H9 (cell line): ENCODE measurements around the gene ECSCR. TPM values are rescaled to one million over a fixed set of nuclear protein-coding genes. Genes with fewer than 3 reads are reported as not detected.

Source experiments
- DNase-seq: peaks from one replicate; pipeline ENCODE4 v3.0.0-alpha.2; 2017
- H2AFZ ChIP-seq: one replicate; pipeline ENCODE4 v1.6.1; 2013; ENCODE audit warnings: mild to moderate bottlenecking, low read length, control low read depth, moderate library complexity
- H2AK5ac ChIP-seq: 2 replicates; pipeline ENCODE4 v1.6.1; 2013; ENCODE audit warnings: low read length, control low read depth, mixed read lengths; ENCODE audit not compliant: insufficient read length
- H2BK120ac ChIP-seq: one replicate; pipeline ENCODE4 v1.6.1; 2013; ENCODE audit warnings: low read depth, mild to moderate bottlenecking, low read length, control low read depth, inconsistent platforms; ENCODE audit not compliant: poor library complexity, severe bottlenecking
- H2BK12ac ChIP-seq: 2 replicates; pipeline ENCODE4 v1.6.1; 2013; ENCODE audit warnings: low read length, control low read depth, mixed read lengths, low read depth; ENCODE audit not compliant: insufficient read length
- H2BK15ac ChIP-seq: 2 replicates; pipeline ENCODE4 v1.6.1; 2013; ENCODE audit warnings: low read depth, low read length, control low read depth
- H2BK20ac ChIP-seq: one replicate; pipeline ENCODE4 v1.6.1; 2013; ENCODE audit warnings: low read depth, mild to moderate bottlenecking, low read length, control low read depth, inconsistent platforms; ENCODE audit not compliant: poor library complexity, severe bottlenecking
- H2BK5ac ChIP-seq: 2 replicates; pipeline ENCODE4 v1.6.1; 2013; ENCODE audit warnings: low read length, control low read depth, mixed read lengths; ENCODE audit not compliant: insufficient read length
- H3K14ac ChIP-seq: 2 replicates; pipeline ENCODE4 v1.6.1; 2013; ENCODE audit warnings: low read length, control low read depth; ENCODE audit not compliant: insufficient read depth
- H3K18ac ChIP-seq: 2 replicates; pipeline ENCODE4 v1.6.1; 2013; ENCODE audit warnings: low read depth, mild to moderate bottlenecking, mixed read lengths, low read length, control low read depth; ENCODE audit not compliant: insufficient read length
- H3K23ac ChIP-seq: 2 replicates; pipeline ENCODE4 v1.6.1; 2013; ENCODE audit warnings: low read length, control low read depth, mixed read lengths, low read depth; ENCODE audit not compliant: insufficient read length
- H3K23me2 ChIP-seq: 2 replicates; pipeline ENCODE4 v1.6.1; 2013; ENCODE audit warnings: low read depth, mild to moderate bottlenecking, mixed read lengths, low read length, control low read depth; ENCODE audit not compliant: insufficient read length, poor library complexity, severe bottlenecking
- H3K27ac ChIP-seq: 2 replicates; pipeline ENCODE4 v1.5.1; 2013; ENCODE audit warnings: low read length, control low read depth, mixed read lengths, low read depth; ENCODE audit not compliant: insufficient read length
- H3K27me3 ChIP-seq: 2 replicates; pipeline ENCODE4 v1.6.1; 2013; ENCODE audit warnings: low read length, control low read depth, inconsistent platforms; ENCODE audit not compliant: insufficient read depth
- H3K4ac ChIP-seq: 2 replicates; pipeline ENCODE4 v1.6.1; 2013; ENCODE audit warnings: low read depth, mild to moderate bottlenecking, control low read depth, inconsistent platforms, low read length, moderate library complexity
- H3K4me1 ChIP-seq: 2 replicates; pipeline ENCODE4 v1.6.1; 2013; ENCODE audit warnings: low read length, control low read depth, inconsistent platforms; ENCODE audit not compliant: insufficient read depth
- H3K4me2 ChIP-seq: 2 replicates; pipeline ENCODE4 v1.6.1; 2013; ENCODE audit warnings: low read length, control low read depth, mixed read lengths; ENCODE audit not compliant: insufficient read length, insufficient read depth
- H3K56ac ChIP-seq: 2 replicates; pipeline ENCODE4 v1.6.1; 2013; ENCODE audit warnings: low read depth, mild to moderate bottlenecking, mixed read lengths, low read length, control low read depth; ENCODE audit not compliant: insufficient read length
- H3K79me1 ChIP-seq: 2 replicates; pipeline ENCODE4 v1.6.1; 2013; ENCODE audit warnings: low read depth, mild to moderate bottlenecking, moderate library complexity, low read length, control low read depth, inconsistent platforms; ENCODE audit not compliant: insufficient read depth, poor library complexity, severe bottlenecking
- H3K79me2 ChIP-seq: 2 replicates; pipeline ENCODE4 v1.6.1; 2013; ENCODE audit warnings: low read length, control low read depth, inconsistent platforms; ENCODE audit not compliant: insufficient read depth
- H3K9ac ChIP-seq: 2 replicates; pipeline ENCODE4 v1.6.1; 2013; ENCODE audit warnings: low read length, control low read depth, mixed read lengths; ENCODE audit not compliant: insufficient read length; ENCODE audit errors: extremely low read depth
- H3K9me3 ChIP-seq: one replicate; pipeline ENCODE4 v1.6.1; 2013; ENCODE audit warnings: low read depth, low read length, inconsistent platforms; ENCODE audit not compliant: control insufficient read depth
- H3T11ph ChIP-seq: one replicate; pipeline ENCODE4 v1.6.1; 2013; ENCODE audit warnings: mild to moderate bottlenecking, low read length, control low read depth, inconsistent platforms
- H4K20me1 ChIP-seq: one replicate; pipeline ENCODE4 v1.6.1; 2013; ENCODE audit not compliant: control insufficient read depth, insufficient read length, insufficient read depth
- H4K5ac ChIP-seq: 2 replicates; pipeline ENCODE4 v1.6.1; 2013; ENCODE audit warnings: low read depth, mild to moderate bottlenecking, mixed read lengths, low read length, control low read depth; ENCODE audit not compliant: insufficient read length
- H4K8ac ChIP-seq: replicated peaks from 2 replicates; pipeline ENCODE4 v1.6.1; 2013; ENCODE audit warnings: low read length, control low read depth, mixed read lengths, low read depth; ENCODE audit not compliant: insufficient read length
- H4K91ac ChIP-seq: 2 replicates; pipeline ENCODE4 v1.6.1; 2013; ENCODE audit warnings: low read depth, mild to moderate bottlenecking, moderate library complexity, mixed read lengths, low read length, control low read depth; ENCODE audit not compliant: insufficient read length
- H3K27ac Mint-ChIP-seq, 3 experiments: 2 replicates in 2 of 3; 3 replicates in 1 of 3; pipeline ENCODE4 v1.8.0; 2020 to 2021; ENCODE audit warnings: mixed read lengths in 3 of 3, mild to moderate bottlenecking in 1 of 3, moderate library complexity in 1 of 3
- H3K27me3 Mint-ChIP-seq: 2 replicates; pipeline ENCODE4 v1.8.0; 2021; ENCODE audit warnings: low read depth, mild to moderate bottlenecking, moderate library complexity, mixed read lengths
- H3K36me3 Mint-ChIP-seq, 3 experiments: 2 replicates in 2 of 3; 3 replicates in 1 of 3; pipeline ENCODE4 v1.8.0; 2020 to 2021; ENCODE audit warnings: low read depth in 3 of 3, mixed read lengths in 3 of 3; ENCODE audit not compliant: insufficient read depth in 1 of 3
- H3K4me1 Mint-ChIP-seq, 2 experiments: 2 replicates each; pipeline ENCODE4 v1.8.0; 2020; ENCODE audit warnings: mixed read lengths in 2 of 2
- H3K4me3 Mint-ChIP-seq, 2 experiments: 2 replicates in 1 of 2; 3 replicates in 1 of 2; pipeline ENCODE4 v1.8.0; 2020 to 2021; ENCODE audit warnings: mild to moderate bottlenecking in 2 of 2, mixed read lengths in 2 of 2, moderate library complexity in 1 of 2
- H3K9me3 Mint-ChIP-seq, 2 experiments: 2 replicates in 1 of 2; 3 replicates in 1 of 2; pipeline ENCODE4 v1.8.0; 2020; ENCODE audit warnings: mild to moderate bottlenecking in 2 of 2, mixed read lengths in 2 of 2, moderate library complexity in 1 of 2
- CTCF ChIP-seq: fragments of 200-600 bp; sonication (generic); conservative IDR thresholded peaks from 3 replicates; pipeline ENCODE4 v1.8.0; 2021; ENCODE audit warnings: antibody characterized with exemption, mild to moderate bottlenecking
- WGBS: extraction: QIAGEN DNeasy Blood & Tissue Kit; methylation state at CpG from one replicate; pipeline ENCODE4 v1.1.7; 2013; ENCODE audit warnings: missing lambda C conversion rate, low lambda C conversion rate, mixed read lengths; ENCODE audit not compliant: insufficient read length; ENCODE audit errors: extremely low coverage; 5-methylcytosine and 5-hydroxymethylcytosine counted together
- total RNA-seq: library from RNA; stranded (reverse); gene quantifications from 2 replicates; pipeline ENCODE4 v1.2.1, GENCODE V29; 2021

ECSCR gene
- total RNA-seq, 1 experiment from 2014 or later: 1.6 TPM

DNA sequence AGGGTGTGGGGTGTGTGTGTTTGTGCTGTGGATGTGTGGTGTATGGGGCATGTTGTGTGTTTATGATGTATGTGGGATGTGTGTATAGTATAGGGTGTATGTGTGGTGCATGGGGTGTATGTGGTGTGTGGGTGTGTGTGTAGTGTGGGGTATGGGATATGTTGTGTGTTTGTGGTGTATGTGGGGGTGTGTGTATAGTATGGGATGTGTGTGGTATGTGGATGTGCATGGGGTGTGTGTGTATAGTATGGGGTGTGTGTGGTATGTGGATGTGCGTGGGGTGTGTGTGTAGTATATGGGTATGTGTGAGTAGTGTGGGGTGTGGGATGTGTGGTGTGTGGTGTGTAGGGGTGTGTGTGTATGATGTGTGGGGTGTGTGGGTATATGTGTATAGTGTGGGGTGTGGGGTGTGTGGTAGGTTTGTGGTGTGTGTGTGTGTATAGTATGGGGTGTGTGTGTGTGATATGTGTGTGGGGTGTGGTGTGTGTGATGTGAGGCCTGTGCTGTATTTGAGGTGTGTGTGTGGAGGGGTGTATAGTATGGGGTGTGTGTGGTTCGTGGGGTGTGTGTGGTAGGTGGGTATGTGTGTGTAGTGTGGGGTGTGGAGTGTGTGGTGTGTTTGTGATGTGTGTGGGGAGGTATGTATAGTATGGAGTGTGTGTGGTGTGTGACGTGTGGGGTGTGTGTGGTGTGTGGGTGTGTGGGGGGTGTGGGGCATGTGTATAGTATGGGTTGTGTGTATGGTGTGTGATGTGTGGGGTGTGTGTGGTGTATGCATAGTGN lies 10.5 kb downstream of the ECSCR start:
- Mint-ChIP-seq H3K4me3 (no peak overlapping the region), H3K36me3 (no peaks in the 10 kb centered on the region), H3K27me3 (no peaks in the 10 kb centered on the region; the same call in 1 of the 2 replicates), H3K4me1 (no peaks in the 10 kb centered on the region), H3K27ac (no peak overlapping the region), H3K9me3 (no peaks in the 10 kb centered on the region)
- no peaks in the 10 kb centered on the region for H3K27me3 ChIP-seq
- H3K9ac ChIP-seq: no peak overlapping the region
- no peak overlapping the region for H2BK120ac ChIP-seq
- H2AK5ac ChIP-seq: no peak overlapping the region
- no peaks in the 10 kb centered on the region for H3K79me2 ChIP-seq
- no peak overlapping the region for H4K8ac ChIP-seq
- no peak overlapping the region for H3K23ac ChIP-seq
- H3K14ac ChIP-seq: no peak overlapping the region
- no peak overlapping the region for H3K4me2 ChIP-seq
- 100% methylated on average over 3 of the region's 3 CpGs for WGBS
- H2AFZ ChIP-seq: no peak overlapping the region
- no peaks in the 10 kb centered on the region for H3K9me3 ChIP-seq
- no peaks in the 10 kb centered on the region for H4K20me1 ChIP-seq
- H4K91ac ChIP-seq: no peak overlapping the region
- H2BK5ac ChIP-seq: no peak overlapping the region
- H3K4ac ChIP-seq: no peak overlapping the region
- no peak overlapping the region for H3K56ac ChIP-seq
- H3T11ph ChIP-seq: no peak overlapping the region
- H3K23me2 ChIP-seq: no peaks in the 10 kb centered on the region
- H3K27ac ChIP-seq: no peak overlapping the region
- no peaks in the 10 kb centered on the region for H3K79me1 ChIP-seq
- H3K4me1 ChIP-seq: no peaks in the 10 kb centered on the region
- H2BK20ac ChIP-seq: no peak overlapping the region
- no peak overlapping the region for H2BK12ac ChIP-seq
- no peak overlapping the region for H3K18ac ChIP-seq
- no peak overlapping the region for H4K5ac ChIP-seq
- no peak for DNase-seq
- no peak for TF ChIP-seq CTCF
- no peak overlapping the region for H2BK15ac ChIP-seq
